22Rv1 (cell line): ENCODE measurements around the gene C19orf67.
A peak's percentile ranks its signal among the peaks of the same experiment; 100 is the strongest.
"Not testable (repeated sequence)": the region's sequence is repeated elsewhere in the genome, so short reads cannot be mapped to it uniquely, and the experiment has no call there.

Experiments
- CTCF ChIP-seq: fragments of 450-650 bp; IDR thresholded peaks from 2 replicates; pipeline ENCODE4 v1.5.1; 2017; ENCODE audit warnings: mild to moderate bottlenecking
- ZFX ChIP-seq: fragments of 450-650 bp; IDR thresholded peaks from 2 replicates; pipeline ENCODE4 v1.6.1; 2017; ENCODE audit warnings: antibody characterized with exemption, borderline replicate concordance

GRCh38 chr19:14042659-14043608 is 42.6 kb downstream of the C19orf67 start:
- peak; percentile 81 for TF ChIP-seq CTCF
- not testable (repeated sequence) for TF ChIP-seq ZFX
